ENCODE measurements around the gene REC114.

Gene REC114

GRCh38 chr15:73583544-73583943 is 140.6 kb downstream of the REC114 start:
- no peak for DNase-seq

- DNase-seq: no peak
Measured at GRCh38 chr15:73584699-73585420, 141.9 kb downstream of the REC114 start.

GRCh38 chr15:73585871-73586654 is 143.1 kb downstream of the REC114 start:
- no peak for DNase-seq

GRCh38 chr15:73589766-73590165 is 146.8 kb downstream of the REC114 start:
- DNase-seq: no peak

- DNase-seq: no peak
Measured at GRCh38 chr15:73590263-73590662, 147.3 kb downstream of the REC114 start.

- no peak for DNase-seq
Measured at GRCh38 chr15:73593304-73594074, 150.5 kb downstream of the REC114 start.

- no peak for DNase-seq
Measured at GRCh38 chr15:73594109-73594508, 151.1 kb downstream of the REC114 start.

GRCh38 chr15:73596174-73596573 is 153.2 kb downstream of the REC114 start:
- no peak for DNase-seq

GRCh38 chr15:73597036-73597638 is 154.2 kb downstream of the REC114 start:
- no peak for DNase-seq

- no peak for DNase-seq
Measured at GRCh38 chr15:73598530-73599160, 155.7 kb downstream of the REC114 start.

GRCh38 chr15:73599934-73600333 is 157.0 kb downstream of the REC114 start:
- DNase-seq: no peak

GRCh38 chr15:73600413-73601335 is 157.7 kb downstream of the REC114 start:
- DNase-seq: no peak

GRCh38 chr15:73601451-73602445 is 158.8 kb downstream of the REC114 start:
- no peak for DNase-seq

- peak; percentile 31 for DNase-seq
Measured at GRCh38 chr15:73602446-73602843, 159.5 kb downstream of the REC114 start.

- no peak for DNase-seq
Measured at GRCh38 chr15:73602992-73603391, 160.0 kb downstream of the REC114 start.

GRCh38 chr15:73604477-73604876 is 161.5 kb downstream of the REC114 start:
- no peak for DNase-seq

- DNase-seq: no peak
Measured at GRCh38 chr15:73605759-73606436, 162.9 kb downstream of the REC114 start.

GRCh38 chr15:73607405-73607804 is 164.4 kb downstream of the REC114 start:
- no peak for DNase-seq

GRCh38 chr15:73607843-73608242 is 164.9 kb downstream of the REC114 start:
- DNase-seq: no peak

- DNase-seq: no peak
Measured at GRCh38 chr15:73608475-73608874, 165.5 kb downstream of the REC114 start.
